Measurements from ENCODE around the gene ARIH2. TPM values are rescaled to one million over a fixed set of nuclear protein-coding genes. Genes with fewer than 3 reads are reported as not detected.

The ARIH2 gene
- total RNA-seq, 2 experiments from 2014 or later, result 126 TPM

DNA sequence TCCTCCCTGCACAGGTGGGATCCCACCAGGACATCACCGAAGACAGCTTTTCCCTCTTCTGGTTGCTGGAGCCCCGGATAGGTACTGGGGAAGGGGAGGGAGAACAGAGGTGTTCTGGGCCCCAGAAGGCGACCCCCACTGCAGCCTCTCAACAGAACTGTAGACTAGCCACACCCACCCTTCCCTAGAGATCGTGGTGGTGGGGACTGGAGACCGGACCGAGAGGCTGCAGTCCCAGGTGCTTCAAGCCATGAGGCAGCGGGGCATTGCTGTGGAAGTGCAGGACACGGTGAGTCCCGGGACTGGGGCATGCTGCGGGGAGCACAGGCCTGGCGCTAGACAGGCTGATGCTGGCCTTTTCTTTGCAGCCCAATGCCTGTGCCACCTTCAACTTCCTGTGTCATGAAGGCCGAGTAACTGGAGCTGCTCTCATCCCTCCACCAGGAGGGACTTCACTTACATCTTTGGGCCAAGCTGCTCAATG is 104.1 kb downstream of the ARIH2 start:
- Mint-ChIP-seq H3K4me1 (peaks cover 56% of the 10 kb centered on the region), H3K9me3 (no peaks in the 10 kb centered on the region), H3K27me3 (peaks cover 3% of the 10 kb centered on the region), H3K4me3 (peak overlapping the region; percentile 95), H3K27ac (peak overlapping the region; percentile 97), H3K36me3 (peaks cover 41% of the 10 kb centered on the region)
- DNase-seq, result peak; percentile 28

DNA sequence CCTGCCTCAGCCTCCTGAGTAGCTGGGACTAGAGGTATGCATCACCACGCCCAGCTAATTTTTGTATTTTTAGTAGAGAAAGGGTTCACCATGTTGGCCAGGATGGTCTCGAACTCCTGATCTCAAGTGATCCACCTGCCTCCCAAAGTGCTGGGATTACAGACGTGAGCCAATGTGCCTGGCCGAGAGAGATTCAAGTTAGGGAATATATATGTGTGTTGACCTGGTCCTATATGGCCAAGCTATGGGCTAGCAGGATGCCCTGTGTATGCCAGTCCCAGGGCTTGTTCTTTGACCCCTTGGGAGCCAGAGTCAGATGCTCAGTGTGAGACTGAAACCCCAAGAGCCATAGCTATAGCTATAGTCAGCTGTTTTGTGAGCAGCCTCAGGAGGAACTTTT is 105.1 kb downstream of the ARIH2 start:
- H3K4me3 Mint-ChIP-seq, result peak overlapping the region; percentile 95
- no peak for DNase-seq
- peak overlapping the region; percentile 48 for H3K27ac Mint-ChIP-seq
- H3K27me3 Mint-ChIP-seq, result peaks cover 3% of the 10 kb centered on the region
- peaks cover 52% of the 10 kb centered on the region for H3K36me3 Mint-ChIP-seq
- H3K9me3 Mint-ChIP-seq, result no peaks in the 10 kb centered on the region
- peaks cover 64% of the 10 kb centered on the region for H3K4me1 Mint-ChIP-seq

DNA sequence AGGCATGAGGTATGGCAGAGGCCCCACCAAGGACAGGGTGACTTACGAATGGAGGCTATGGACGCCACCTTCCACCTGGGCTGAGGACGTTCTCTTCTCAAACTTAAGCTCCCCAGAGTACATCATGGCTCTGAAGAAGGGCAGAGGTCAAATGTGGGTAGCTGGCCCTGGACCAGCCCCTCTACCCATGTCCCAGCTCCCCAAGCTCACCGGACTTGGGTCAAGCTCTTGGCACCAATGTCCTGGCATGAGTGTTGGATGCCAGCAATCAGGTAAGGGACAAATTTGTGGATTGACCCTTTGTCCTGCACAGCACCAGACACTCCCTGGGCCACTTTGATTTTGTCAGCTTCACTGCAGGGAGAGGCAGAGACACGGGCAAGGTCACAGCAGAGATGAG is 105.8 kb downstream of the ARIH2 start:
- Mint-ChIP-seq H3K27ac (peak overlapping the region; percentile 34), H3K4me3 (peak overlapping the region; percentile 95), H3K27me3 (peaks cover 3% of the 10 kb centered on the region), H3K36me3 (peaks cover 58% of the 10 kb centered on the region), H3K9me3 (no peaks in the 10 kb centered on the region), H3K4me1 (peaks cover 66% of the 10 kb centered on the region)
- no peak for DNase-seq

DNA sequence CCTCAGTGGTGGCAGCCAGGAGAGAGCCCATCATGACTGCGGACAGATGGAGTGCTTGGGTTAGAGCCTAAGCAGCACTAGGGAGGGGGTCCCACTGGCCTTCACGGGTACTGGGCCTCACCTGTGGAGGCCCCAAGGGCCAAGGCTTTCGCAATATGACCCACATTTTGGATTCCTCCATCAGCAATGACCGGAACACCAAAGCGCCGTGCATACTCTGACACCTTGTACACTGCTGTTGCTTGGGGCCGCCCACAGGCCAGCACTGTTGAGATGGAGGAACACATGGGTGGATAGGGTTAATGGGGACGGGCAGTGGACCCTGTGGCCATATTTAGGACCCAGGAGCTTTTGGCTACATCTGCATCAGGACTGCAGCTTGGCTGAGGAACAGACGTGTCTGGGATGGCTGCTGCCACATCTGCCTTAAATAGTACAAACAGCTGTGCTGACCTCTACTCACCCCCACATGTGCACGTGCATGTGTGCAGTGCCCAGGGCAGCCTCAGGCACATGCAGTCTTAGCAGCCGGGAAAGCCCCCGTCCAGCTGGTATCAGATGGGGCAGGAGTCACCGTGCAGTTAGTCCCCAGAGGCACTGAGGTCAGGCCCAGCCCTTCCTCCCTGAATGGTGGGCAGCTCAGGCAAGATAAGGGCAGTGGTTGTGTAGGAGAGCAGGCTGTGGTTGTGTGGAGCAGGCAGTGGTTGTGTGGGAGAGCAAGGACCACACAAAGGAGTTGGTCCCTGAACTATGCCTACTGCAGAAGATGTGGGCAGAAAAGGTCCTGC is 106.6 kb downstream of the ARIH2 start:
- DNase-seq, result no peak
- Mint-ChIP-seq H3K27me3 (peaks cover 3% of the 10 kb centered on the region), H3K27ac (peak overlapping the region; percentile 34), H3K4me1 (peaks cover 62% of the 10 kb centered on the region), H3K36me3 (peaks cover 60% of the 10 kb centered on the region), H3K4me3 (peak overlapping the region; percentile 16), H3K9me3 (no peaks in the 10 kb centered on the region)

- H3K9me3 Mint-ChIP-seq, result no peaks in the 10 kb centered on the region
- H3K4me1 Mint-ChIP-seq, result peaks cover 61% of the 10 kb centered on the region
- peaks cover 3% of the 10 kb centered on the region for H3K27me3 Mint-ChIP-seq
- peak overlapping the region; percentile 22 for H3K4me3 Mint-ChIP-seq
- peaks cover 60% of the 10 kb centered on the region for H3K36me3 Mint-ChIP-seq
- DNase-seq, result no peak
- peak overlapping the region; percentile 57 for H3K27ac Mint-ChIP-seq
These were observed 107.3 kb downstream of the ARIH2 start for GRCh38 chr3:49025793-49026520.

DNA sequence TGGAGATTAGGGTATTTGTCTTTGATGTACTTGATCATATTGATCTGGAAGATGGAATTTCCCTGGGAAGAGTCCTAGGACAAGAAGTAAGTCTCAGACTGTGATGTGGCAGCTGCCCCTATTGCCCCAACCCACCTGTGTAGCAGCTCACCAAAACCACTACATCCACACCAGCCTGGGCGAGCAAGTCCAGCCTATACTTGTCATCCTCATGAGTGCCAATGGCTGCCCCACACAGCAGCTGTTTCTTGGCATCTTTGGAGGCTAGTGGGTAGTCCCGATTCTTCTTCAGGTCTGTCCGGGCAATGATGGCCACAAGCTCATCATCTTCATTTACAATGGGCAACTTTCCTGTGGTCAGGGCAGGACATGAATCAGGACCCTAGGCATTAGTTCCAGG is 107.9 kb downstream of the ARIH2 start:
- Mint-ChIP-seq H3K36me3 (peaks cover 61% of the 10 kb centered on the region), H3K27ac (peak overlapping the region; percentile 57), H3K9me3 (no peaks in the 10 kb centered on the region), H3K4me1 (peaks cover 58% of the 10 kb centered on the region), H3K27me3 (no peaks in the 10 kb centered on the region), H3K4me3 (peak overlapping the region; percentile 97)
- no peak for DNase-seq

GRCh38 chr3:49027634-49028033 is 109.0 kb downstream of the ARIH2 start:
- Mint-ChIP-seq H3K27ac (peak overlapping the region; percentile 99), H3K4me1 (peaks cover 58% of the 10 kb centered on the region), H3K9me3 (no peaks in the 10 kb centered on the region), H3K36me3 (peaks cover 62% of the 10 kb centered on the region), H3K27me3 (no peaks in the 10 kb centered on the region), H3K4me3 (peak overlapping the region; percentile 97)
- no peak for DNase-seq

DNA sequence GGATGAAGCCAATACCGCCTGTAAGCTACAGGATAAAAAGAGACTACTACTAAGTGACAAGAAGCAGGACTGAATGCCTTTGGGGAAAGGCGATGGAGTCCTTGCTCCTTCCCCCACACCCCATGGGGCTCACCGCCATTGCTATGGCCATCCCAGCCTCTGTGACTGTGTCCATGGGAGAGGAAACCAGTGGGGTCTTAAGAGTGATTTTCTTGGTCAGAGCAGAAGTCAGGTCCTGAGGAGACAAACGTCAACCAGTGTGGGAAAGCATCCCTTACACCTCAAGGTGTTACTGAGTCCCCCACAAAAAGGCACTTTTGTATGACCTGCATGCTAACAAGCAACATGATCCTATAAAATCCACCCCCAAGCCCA is 109.6 kb downstream of the ARIH2 start:
- peaks cover 55% of the 10 kb centered on the region for H3K36me3 Mint-ChIP-seq
- no peak for DNase-seq
- peak overlapping the region; percentile 99 for H3K27ac Mint-ChIP-seq
- peak overlapping the region; percentile 97 for H3K4me3 Mint-ChIP-seq
- no peaks in the 10 kb centered on the region for H3K9me3 Mint-ChIP-seq
- peaks cover 54% of the 10 kb centered on the region for H3K4me1 Mint-ChIP-seq
- H3K27me3 Mint-ChIP-seq, result no peaks in the 10 kb centered on the region

DNA sequence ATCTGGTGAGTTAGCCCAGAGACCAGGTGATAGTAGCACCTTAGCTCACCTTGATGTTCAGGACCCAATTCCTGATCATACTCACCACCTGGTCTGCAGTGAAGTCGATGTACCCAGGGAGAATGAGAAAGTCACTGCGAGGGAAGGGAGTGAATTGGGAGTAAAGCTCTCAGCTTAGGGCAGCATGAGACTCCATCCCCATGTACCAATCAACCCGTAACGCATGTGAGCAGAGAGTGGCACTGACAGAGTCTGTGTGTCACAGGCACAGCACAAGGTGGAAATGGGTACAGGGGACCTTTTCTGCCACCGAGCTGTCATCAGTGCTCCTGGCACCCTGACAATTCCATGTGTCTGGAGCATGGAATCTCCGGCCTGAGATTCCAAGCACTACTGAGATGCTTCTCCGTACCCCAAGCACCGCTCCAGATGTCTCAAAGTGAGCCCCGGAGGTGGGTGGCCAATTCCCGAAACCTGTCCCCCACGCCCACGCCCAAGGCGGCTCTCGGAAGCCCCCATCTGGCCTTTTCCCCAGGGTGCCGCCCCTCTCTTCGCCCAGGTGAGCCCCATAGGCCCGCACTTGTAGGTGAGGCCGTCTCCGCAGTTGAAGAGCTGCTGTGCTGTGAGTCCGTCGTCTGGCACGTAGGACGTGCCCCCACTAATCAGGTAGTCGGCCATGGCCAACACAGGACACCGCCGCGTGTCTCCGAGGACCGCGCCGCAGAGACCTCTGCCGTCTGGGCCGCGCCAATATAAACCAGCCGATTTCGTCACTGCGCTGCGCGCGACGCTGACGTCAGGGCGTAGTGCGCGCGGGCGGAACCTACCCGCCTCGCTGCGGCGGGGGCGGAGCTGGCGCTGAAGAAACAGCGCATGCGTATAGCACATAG is 110.3 kb downstream of the ARIH2 start, which contains the start of gene IMPDH2:
Gene IMPDH2 (minus strand): TSS at position 726 of the 890 bp plus-strand sequence. CDS start 48 bp downstream, at position 678.
- H3K27me3 Mint-ChIP-seq, result no peaks in the 10 kb centered on the region
- H3K9me3 Mint-ChIP-seq, result no peaks in the 10 kb centered on the region
- peak within 1 kb of the TSS; percentile 97 for H3K4me3 Mint-ChIP-seq
- DNase-seq, result peak; percentile 94
- H3K36me3 Mint-ChIP-seq, result peaks cover 49% of the 10 kb centered on the region
- peaks cover 48% of the 10 kb centered on the region for H3K4me1 Mint-ChIP-seq
- peak within 1 kb of the TSS; percentile 99 for H3K27ac Mint-ChIP-seq

- no peaks in the 10 kb centered on the region for H3K27me3 Mint-ChIP-seq
- no peaks in the 10 kb centered on the region for H3K9me3 Mint-ChIP-seq
- peaks cover 44% of the 10 kb centered on the region for H3K36me3 Mint-ChIP-seq
- peak overlapping the region; percentile 99 for H3K27ac Mint-ChIP-seq
- H3K4me3 Mint-ChIP-seq, result peak overlapping the region; percentile 97
- no peak for DNase-seq
- peaks cover 44% of the 10 kb centered on the region for H3K4me1 Mint-ChIP-seq
These were observed 110.9 kb downstream of the ARIH2 start for GRCh38 chr3:49029563-49029884.

DNA sequence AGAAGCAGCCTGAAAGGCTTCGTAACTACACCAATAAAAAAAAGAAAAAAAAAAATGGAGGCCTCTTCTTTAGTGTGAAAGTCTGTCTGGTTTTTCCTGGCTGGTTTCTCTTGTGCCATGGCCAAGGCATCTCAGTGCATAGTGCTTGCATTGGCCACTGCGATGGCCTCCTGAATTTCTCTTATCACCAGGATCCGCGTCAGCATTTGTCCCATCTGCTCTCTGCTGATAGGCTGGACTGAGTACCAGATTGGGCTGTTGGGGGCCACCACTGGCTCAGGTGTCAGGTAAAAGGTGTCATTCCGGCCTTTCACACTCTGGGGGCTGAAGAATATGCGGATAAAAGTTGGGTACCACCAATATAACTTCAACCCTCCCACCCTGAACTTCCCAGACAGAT is 111.7 kb downstream of the ARIH2 start:
- peaks cover 36% of the 10 kb centered on the region for H3K4me1 Mint-ChIP-seq
- H3K27ac Mint-ChIP-seq, result no peak overlapping the region
- peaks cover 44% of the 10 kb centered on the region for H3K36me3 Mint-ChIP-seq
- H3K27me3 Mint-ChIP-seq, result no peaks in the 10 kb centered on the region
- DNase-seq, result no peak
- no peaks in the 10 kb centered on the region for H3K9me3 Mint-ChIP-seq
- no peak overlapping the region for H3K4me3 Mint-ChIP-seq

DNA sequence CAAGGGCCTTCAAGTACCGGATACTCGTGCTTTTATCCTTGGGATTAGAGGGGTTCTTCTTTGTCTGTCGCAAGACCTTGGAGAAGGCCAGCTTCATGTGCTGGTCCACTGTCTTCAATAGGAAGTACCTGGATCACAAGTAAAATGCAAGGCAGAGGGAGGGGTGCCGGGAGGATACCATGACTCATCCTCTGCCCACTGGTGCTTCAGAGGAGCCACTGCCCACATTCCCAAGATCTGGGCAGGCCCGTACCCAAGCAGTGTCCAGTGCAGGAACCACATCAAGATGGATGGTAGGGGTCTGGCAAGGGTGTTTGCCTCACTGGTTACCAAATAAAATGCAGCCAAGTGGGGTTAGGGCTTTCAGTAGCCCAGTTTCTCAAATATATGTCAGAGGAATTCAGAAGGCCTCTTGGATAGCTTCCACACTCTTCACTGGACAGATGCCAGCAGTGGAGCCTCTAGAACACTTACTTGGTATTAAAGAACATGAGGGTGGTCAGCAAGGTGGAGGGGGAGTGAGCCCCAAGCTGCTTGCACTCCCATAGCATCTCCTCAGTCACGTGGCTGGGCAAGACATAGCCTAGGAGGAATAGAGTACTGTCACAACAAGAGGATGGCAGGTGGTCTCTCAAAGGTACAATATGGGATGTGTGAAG is 114.1 kb downstream of the ARIH2 start:
- no peak overlapping the region for H3K4me3 Mint-ChIP-seq
- peaks cover 15% of the 10 kb centered on the region for H3K4me1 Mint-ChIP-seq
- H3K27ac Mint-ChIP-seq, result no peak overlapping the region
- H3K36me3 Mint-ChIP-seq, result peaks cover 28% of the 10 kb centered on the region
- no peaks in the 10 kb centered on the region for H3K9me3 Mint-ChIP-seq
- H3K27me3 Mint-ChIP-seq, result no peaks in the 10 kb centered on the region
- DNase-seq, result no peak

- Mint-ChIP-seq H3K4me1 (peaks cover under 1% of the 10 kb centered on the region), H3K4me3 (no peak overlapping the region), H3K27me3 (no peaks in the 10 kb centered on the region), H3K9me3 (no peaks in the 10 kb centered on the region), H3K27ac (no peak overlapping the region), H3K36me3 (peaks cover 10% of the 10 kb centered on the region)
- DNase-seq, result no peak
These were observed 116.0 kb downstream of the ARIH2 start for GRCh38 chr3:49034650-49035049.

DNA sequence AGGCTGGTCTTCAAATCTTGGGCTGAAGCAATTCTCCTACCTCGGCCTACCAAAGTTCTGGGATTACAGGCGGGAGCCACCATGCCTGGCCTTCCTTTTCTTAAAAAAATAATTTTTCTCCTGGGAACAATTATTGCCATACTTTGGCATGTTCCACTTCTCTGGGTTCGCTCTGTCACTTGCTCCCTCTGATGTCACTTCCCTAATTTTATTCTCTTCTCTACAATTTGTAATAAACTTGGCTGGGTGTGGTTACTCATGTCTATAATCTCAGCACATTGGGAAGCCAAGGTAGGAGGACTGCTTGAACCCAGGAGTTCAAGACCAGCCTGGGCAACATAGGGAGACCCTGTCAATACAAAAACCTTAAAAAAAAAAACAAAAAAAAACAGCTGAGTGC is 116.6 kb downstream of the ARIH2 start:
- DNase-seq, result no peak
- H3K27me3 Mint-ChIP-seq, result no peaks in the 10 kb centered on the region
- H3K9me3 Mint-ChIP-seq, result no peaks in the 10 kb centered on the region
- no peak overlapping the region for H3K27ac Mint-ChIP-seq
- no peak overlapping the region for H3K4me3 Mint-ChIP-seq
- peaks cover 10% of the 10 kb centered on the region for H3K36me3 Mint-ChIP-seq
- H3K4me1 Mint-ChIP-seq, result no peaks in the 10 kb centered on the region
